Fibroblast of pulmonary artery (primary cell): Measurements from ENCODE around the gene SS18L1.
A peak's percentile ranks its signal among the peaks of the same experiment; 100 is the strongest.

Experiments
- DNase-seq: peaks from one replicate; pipeline ENCODE4 v3.0.0-alpha.2; 2010; ENCODE audit warnings: low read depth
- H3K4me3 ChIP-seq: replicated peaks from 2 replicates; pipeline ENCODE4 v1.5.1; 2011; ENCODE audit warnings: low read depth, mild to moderate bottlenecking, control low read depth, low read length, moderate library complexity
- TF ChIP-seq, protein P1 (sequence below): IDR thresholded peaks from 2 replicates; pipeline ENCODE4 v1.5.1; 2011; ENCODE audit warnings: mild to moderate bottlenecking, control low read depth, low read length, inconsistent platforms; ENCODE audit errors: missing control alignments

Gene SS18L1

DNA sequence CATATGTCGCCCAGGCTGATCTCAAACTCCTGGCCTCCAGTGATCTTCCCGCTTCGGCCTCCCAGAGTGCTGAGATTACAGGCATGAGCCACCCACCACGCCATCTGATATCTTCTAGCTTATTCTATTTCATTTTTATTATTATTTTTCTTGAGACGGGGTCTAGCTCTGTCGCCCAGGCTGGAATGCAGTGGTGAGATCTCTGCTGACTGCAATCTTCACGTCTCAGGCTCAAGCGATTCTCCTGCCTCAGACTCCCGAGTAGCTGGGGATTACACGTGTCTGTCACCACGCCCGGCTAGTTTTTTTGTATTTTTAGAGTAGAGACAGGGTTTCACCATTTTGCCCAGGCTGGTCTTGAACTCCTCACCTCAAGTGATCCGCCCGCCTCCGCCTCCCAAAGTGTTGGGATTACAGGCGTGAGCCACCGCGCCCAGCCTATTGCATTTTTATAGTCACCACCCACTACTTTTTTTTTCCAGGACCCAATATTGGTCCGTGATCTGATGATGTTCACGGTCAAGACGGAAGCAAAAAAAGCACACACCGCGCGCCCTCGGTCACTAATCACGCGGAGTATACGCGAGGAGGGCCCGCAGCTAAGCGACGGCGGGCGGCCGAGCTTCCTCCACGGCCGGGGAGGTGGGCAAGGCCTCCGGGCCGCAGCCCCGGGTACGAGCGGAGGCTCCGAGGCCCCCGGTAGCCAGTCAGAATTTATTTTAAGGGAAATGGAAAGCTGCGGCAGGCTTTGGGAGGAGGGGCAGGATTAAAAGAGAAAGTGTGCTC lies 22.4 kb upstream of the SS18L1 start:
- peak; percentile 67 for DNase-seq

DNA sequence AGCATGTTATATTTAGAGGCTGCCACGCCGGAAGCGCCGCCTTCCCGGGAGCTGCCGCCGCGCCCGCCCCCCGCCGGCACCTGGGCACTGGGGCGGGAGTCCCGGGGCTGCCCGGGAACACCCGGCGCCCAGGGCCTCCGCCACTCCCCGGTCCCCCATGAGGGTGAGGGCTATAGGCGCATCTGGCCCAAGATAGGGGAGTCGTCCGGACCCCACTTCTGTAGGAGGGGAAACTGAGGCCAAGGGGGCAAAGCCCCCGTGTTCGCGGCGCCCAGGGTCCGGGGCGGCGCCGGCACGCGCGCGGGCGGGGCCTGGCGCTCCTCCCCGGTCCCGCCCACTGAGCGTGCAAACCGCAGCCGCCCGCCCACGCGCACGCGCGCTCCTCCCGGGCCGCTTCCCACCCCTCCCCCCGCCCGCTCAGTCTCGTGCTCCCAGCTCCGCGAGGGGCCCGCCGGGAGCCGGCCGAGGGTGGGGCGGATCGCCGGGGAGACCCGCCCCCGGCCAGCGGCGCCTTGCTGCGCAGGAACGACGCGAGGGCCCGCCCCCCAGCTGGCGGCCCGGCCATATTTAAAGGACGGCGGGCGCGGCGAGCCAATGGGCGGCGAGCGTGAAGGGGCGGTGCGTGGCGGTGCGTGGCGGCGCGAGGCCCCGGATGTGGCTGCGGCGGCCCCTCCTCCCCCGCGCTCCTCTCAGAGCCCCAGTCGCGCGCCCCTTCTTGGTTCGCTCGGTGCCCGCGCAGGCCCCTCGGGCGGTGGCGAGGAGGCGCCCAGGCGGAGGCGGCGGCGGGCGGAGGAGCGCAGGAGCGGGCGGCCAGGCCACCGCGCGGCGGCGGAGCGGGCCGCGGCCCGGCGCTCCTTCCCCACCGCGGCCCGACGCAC lies 21.6 kb upstream of the SS18L1 start, which contains the start of gene LSM14B:
Gene LSM14B, plus strand, starts transcription at position 700 of the 878 bp plus-strand sequence. CDS start 192 bp downstream, outside the sequence.
- peak within 1 kb of the TSS; percentile 72 for H3K4me3 ChIP-seq
- TF ChIP-seq, protein P1, sequence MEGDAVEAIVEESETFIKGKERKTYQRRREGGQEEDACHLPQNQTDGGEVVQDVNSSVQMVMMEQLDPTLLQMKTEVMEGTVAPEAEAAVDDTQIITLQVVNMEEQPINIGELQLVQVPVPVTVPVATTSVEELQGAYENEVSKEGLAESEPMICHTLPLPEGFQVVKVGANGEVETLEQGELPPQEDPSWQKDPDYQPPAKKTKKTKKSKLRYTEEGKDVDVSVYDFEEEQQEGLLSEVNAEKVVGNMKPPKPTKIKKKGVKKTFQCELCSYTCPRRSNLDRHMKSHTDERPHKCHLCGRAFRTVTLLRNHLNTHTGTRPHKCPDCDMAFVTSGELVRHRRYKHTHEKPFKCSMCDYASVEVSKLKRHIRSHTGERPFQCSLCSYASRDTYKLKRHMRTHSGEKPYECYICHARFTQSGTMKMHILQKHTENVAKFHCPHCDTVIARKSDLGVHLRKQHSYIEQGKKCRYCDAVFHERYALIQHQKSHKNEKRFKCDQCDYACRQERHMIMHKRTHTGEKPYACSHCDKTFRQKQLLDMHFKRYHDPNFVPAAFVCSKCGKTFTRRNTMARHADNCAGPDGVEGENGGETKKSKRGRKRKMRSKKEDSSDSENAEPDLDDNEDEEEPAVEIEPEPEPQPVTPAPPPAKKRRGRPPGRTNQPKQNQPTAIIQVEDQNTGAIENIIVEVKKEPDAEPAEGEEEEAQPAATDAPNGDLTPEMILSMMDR, result no peak
- peak; percentile 98 for DNase-seq

More for the DNA sequence above, 22.4 kb upstream of the SS18L1 start:
- H3K4me3 ChIP-seq, result peak overlapping the region; percentile 63
- TF ChIP-seq, protein P1, result no peak

DNA sequence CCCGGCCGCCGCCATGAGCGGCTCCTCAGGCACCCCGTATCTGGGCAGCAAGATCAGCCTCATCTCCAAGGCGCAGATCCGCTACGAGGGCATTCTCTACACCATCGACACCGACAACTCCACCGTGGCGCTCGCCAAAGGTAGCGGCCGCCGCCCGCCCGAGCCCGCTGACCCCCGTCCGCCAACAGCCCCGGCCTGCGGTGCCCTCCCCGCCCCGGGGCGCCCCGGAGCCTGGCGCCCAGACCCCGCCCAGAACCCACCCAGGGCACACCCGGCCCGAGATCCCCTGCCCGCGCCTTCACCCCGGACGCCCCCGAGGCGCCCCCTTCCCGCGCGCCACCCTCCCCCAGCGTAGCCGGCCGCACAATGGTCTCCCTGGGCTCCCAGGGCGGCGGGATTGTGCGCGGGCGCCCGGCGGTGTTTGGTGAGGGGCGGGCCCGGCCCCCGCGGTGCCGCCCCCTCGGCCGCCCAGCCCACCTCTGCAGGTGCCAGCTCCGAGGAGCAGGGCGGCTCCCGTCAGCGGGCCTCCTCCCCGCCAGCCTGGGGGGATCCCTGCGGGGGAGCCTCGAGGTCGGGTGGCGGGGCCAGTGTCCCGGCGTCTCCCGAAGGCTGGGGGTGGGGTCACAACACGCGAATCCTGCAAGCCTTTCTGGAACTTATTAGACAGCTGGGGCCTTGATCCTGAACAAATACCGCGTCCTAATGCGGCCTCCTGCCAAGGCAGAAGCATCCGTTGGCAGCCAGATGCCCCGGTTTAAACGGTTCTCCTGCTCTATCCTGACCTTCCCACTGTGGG lies 20.7 kb upstream of the SS18L1 start:
- DNase-seq, result peak; percentile 27
- TF ChIP-seq, protein P1, result no peak
- peak overlapping the region; percentile 72 for H3K4me3 ChIP-seq

DNA sequence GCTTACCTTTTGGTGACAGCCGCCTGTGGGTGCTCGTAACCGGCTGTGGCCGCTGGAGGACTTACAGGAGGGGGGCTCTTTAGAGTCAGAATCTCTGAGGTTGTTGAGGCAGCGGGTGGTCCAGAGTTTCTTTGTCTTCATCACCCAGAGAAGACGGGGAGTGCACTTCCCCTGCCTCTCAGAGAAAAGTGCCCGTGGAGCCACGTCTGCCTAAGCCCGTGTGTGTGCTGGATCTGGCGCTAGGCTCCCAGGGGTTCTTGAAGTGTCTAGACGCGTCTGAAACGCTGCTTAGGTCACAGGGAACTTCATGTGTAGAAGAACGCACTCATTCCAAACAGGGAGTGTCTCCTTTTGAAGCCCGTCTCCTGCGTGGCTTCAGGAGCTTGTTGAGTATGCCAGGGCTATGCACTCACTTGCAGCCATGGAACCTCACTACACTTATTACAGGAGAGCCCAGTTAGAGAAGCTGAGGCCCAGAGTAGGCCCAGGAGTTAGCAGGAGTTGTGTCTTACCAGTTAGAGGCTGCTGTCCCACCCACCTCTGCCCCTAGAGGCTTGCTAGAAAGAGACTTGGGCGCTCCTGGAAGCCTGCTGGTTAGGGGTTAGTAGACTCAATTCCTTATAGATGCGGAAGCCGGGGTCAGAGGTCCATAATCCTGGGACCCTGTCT lies 20.0 kb upstream of the SS18L1 start:
- DNase-seq, result peak; percentile 44
- TF ChIP-seq, protein P1, result peak; percentile 13
- H3K4me3 ChIP-seq, result peak overlapping the region; percentile 72

DNA sequence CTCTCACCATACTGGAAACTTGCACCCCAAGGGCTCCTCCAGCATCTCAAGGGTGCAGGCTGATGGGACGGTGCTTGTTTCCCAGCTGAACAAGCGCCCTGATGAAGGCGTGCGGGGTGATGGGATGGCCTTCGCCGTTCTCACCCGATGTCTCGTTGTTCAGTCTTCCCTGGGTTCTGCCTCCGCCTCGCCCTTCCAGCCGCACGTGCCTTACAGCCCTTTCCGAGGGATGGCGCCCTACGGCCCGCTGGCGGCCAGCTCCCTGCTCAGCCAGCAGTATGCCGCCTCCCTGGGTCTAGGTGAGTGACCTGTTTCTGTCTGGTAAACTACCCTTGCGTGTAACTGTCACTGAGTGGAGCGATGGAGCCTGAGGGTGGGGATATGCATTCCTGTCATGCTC lies 17.4 kb upstream of the SS18L1 start:
- DNase-seq, result no peak
- TF ChIP-seq, protein P1, result no peak

DNA sequence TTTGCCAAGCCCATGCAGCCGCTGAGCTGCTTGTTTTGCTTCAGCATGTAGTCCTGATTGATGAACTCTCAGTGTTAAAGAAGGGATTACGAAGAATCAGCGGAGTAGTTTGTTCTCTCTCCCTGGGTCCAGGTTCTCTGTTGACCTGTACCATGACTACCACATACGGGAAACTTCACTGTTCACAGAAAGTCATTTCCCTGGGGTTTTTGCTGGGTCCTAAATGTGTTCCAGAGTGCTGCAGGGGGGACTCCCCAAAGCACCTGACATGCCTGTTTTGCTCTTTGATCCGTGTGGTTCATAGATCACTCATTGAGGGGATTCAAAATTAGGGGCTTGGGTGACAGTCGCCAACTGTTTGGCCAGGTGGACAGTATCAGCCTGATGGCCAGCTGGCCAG lies 15.8 kb upstream of the SS18L1 start:
- TF ChIP-seq, protein P1, result no peak
- no peak for DNase-seq
- H3K4me3 ChIP-seq, result no peak overlapping the region

More for the DNA sequence above, 17.4 kb upstream of the SS18L1 start:
- H3K4me3 ChIP-seq, result no peak overlapping the region
